Measurements from ENCODE around the gene ACKR3.

ACKR3 gene

DNA sequence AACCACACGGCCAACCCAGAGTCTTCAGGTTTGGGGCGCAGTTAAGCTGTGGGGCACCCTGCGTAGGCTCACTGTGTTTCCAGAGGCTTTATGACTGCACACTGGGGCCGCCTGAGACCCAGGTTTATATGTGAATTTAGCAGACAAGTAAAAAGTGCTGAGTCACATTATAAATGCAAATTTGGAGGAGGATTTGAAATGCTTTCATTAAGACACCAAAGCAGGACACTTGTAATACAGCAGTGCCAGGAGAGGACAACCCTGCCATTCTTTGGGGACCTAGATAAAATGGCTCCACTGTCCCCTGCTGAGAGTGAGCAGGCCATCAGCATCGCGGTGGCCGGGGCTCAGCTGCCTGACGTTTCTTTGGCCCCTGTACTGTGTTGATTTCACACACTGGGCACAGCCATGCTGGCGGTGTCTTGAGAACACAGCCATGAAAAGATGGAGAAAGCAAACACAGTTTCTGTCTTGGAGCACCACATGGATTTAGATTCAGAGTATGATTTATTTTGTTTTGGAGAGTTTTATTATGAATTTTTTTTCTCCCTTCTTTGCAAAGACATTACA lies 10.2 kb downstream of the ACKR3 start:
- TF ChIP-seq, protein P1, sequence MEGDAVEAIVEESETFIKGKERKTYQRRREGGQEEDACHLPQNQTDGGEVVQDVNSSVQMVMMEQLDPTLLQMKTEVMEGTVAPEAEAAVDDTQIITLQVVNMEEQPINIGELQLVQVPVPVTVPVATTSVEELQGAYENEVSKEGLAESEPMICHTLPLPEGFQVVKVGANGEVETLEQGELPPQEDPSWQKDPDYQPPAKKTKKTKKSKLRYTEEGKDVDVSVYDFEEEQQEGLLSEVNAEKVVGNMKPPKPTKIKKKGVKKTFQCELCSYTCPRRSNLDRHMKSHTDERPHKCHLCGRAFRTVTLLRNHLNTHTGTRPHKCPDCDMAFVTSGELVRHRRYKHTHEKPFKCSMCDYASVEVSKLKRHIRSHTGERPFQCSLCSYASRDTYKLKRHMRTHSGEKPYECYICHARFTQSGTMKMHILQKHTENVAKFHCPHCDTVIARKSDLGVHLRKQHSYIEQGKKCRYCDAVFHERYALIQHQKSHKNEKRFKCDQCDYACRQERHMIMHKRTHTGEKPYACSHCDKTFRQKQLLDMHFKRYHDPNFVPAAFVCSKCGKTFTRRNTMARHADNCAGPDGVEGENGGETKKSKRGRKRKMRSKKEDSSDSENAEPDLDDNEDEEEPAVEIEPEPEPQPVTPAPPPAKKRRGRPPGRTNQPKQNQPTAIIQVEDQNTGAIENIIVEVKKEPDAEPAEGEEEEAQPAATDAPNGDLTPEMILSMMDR (conservative IDR thresholded peaks at IDR 0.05) = no peak
- no peak for TF ChIP-seq ZFX (IDR thresholded peaks at IDR 0.05)
- H3K27ac ChIP-seq = peak overlapping the region; percentile 67

DNA sequence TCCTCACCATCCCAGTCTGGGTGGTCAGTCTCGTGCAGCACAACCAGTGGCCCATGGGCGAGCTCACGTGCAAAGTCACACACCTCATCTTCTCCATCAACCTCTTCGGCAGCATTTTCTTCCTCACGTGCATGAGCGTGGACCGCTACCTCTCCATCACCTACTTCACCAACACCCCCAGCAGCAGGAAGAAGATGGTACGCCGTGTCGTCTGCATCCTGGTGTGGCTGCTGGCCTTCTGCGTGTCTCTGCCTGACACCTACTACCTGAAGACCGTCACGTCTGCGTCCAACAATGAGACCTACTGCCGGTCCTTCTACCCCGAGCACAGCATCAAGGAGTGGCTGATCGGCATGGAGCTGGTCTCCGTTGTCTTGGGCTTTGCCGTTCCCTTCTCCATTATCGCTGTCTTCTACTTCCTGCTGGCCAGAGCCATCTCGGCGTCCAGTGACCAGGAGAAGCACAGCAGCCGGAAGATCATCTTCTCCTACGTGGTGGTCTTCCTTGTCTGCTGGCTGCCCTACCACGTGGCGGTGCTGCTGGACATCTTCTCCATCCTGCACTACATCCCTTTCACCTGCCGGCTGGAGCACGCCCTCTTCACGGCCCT lies 11.2 kb downstream of the ACKR3 start:
- TF ChIP-seq, protein P1 (conservative IDR thresholded peaks at IDR 0.05) = no peak
- no peak for TF ChIP-seq ZFX (IDR thresholded peaks at IDR 0.05)
- H3K27ac ChIP-seq = peak overlapping the region; percentile 17; the same call in 1 of the 2 replicates

DNA sequence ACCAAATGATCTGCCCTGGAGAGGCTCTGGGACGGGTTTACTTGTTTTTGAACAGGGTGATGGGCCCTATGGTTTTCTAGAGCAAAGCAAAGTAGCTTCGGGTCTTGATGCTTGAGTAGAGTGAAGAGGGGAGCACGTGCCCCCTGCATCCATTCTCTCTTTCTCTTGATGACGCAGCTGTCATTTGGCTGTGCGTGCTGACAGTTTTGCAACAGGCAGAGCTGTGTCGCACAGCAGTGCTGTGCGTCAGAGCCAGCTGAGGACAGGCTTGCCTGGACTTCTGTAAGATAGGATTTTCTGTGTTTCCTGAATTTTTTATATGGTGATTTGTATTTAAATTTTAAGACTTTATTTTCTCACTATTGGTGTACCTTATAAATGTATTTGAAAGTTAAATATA lies 11.9 kb downstream of the ACKR3 start:
- H3K27ac ChIP-seq = peak overlapping the region; percentile 17; the same call in 1 of the 2 replicates
- TF ChIP-seq, protein P1 (conservative IDR thresholded peaks at IDR 0.05) = no peak
- no peak for TF ChIP-seq ZFX (IDR thresholded peaks at IDR 0.05)

DNA sequence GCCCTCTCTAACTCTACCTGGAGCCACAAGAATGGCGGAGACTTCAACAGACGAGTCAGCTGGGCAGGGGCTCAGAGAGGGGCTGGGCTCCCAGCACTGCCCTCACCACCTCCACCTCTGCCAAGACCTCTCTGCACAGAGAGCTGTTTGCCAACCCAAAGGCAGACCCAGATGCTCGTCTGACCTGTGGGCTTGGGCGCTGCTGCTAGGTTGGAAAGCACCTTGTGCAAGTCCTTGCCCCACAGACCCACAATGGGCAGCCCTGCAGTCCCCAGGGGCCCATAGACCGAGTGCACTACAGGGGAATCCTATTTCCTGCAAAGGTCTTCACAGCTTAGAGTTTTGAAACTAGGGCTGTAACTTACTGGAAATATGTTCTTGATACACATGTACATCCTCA lies 13.3 kb downstream of the ACKR3 start:
- peak overlapping the region; percentile 19; the same call in 1 of the 2 replicates for H3K27ac ChIP-seq
- TF ChIP-seq, protein P1 (conservative IDR thresholded peaks at IDR 0.05) = no peak
- TF ChIP-seq ZFX (IDR thresholded peaks at IDR 0.05) = no peak

DNA sequence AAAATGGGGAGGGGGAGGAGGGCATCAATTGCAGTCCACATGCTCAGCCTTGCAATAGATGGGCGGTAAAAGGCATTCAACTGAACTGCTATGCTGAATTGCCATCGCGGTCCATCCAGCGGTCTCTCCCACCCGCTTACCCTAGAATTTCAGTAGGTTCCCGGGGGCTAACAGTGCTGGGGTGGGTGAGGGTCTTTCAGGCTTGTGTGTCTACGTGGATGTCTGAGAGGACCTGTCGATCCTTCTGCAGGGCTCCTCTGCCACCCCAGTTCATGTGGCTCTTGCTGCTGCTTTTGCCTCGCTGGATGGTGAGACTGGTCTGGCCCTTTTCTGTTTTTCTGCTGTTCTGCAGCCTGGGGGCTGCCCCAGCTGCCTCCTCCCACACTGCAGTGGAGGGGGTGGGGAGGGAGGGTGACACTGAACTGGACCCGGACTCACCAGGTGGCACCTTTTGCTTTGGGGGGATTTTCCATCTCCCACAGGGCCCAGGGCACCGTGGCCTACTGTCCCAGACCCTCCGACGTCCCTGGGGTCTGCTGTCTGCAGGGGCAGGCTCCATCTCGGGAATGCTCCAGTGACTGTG lies 14.1 kb downstream of the ACKR3 start:
- TF ChIP-seq ZFX (IDR thresholded peaks at IDR 0.05) = no peak
- TF ChIP-seq, protein P1 (conservative IDR thresholded peaks at IDR 0.05) = no peak
- no peak overlapping the region for H3K27ac ChIP-seq

DNA sequence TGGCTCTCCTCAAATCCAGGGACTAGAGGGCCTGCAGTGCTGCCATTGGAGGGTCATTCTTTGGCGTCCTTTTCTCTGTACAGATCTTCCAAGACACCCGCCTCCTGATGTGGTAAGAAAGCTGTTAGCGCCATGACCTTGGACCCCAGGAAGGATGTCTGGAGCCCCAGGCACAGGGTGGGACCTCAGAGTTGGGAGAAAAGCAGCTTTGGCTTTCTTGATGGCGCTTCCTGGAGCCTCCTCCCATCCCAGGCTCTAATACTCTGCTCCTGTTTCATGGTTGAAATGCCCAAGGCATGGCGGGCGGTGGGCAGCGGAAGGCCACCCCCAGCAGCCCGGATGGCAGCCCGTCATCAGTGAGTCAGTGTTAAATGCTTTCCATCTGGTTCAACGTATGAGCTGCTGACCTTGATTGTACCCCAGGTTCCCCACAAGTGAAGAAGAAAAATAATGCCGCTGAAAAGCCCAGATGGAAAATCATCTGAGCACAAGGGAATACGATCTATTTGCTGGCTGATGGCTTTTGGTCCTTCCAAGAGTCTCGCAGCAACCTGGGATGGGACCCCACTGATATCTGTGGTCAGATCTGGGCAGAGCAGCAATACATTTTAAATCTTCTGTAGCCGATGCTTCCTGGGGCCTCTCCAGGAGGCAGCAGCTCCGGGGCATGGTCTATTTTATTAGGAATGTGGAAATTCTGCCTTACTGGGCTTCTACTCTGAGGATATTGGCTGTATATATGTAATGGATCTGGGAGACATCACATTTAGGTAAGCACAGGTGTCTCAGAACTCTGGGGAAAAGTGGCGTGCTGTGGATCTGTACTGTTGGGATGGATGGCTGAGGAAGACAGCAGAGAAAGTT lies 15.1 kb downstream of the ACKR3 start:
- TF ChIP-seq ZFX (IDR thresholded peaks at IDR 0.05) = no peak
- TF ChIP-seq, protein P1 (conservative IDR thresholded peaks at IDR 0.05) = no peak
- no peak overlapping the region for H3K27ac ChIP-seq

Data from C4-2B (cell line).